HCT116 (cell line): ENCODE results near the gene PRPH2. TPM values are rescaled to one million over a fixed set of nuclear protein-coding genes. Genes with fewer than 3 reads are reported as not detected.

ENCODE experiments used
- ATAC-seq: fragments of 200-7000 bp; cut with Tn5 transposase; 2 replicates; pipeline ENCODE4 v1.9.1; 2020; ENCODE audit warnings: mild to moderate bottlenecking, moderate library complexity
- BruUV-seq: library from RNA; stranded (reverse); fragments of 400-500 nt; replicated peaks from 2 replicates; lab custom pipeline; 2021; lab: Mats Ljungman, UMichigan
- CTCF ChIA-PET: fragments of 300-600 bp; sonication (Branson Sonifier 250); formaldehyde crosslinking; loops from one replicate; lab custom pipeline; 2021; ENCODE audit warnings: antibody characterized with exemption; lab: Charles Lee
- POLR2A ChIA-PET: fragments of 300-600, 350-600 bp; sonication (Branson Sonifier 250); formaldehyde crosslinking; loops from one replicate; lab custom pipeline; 2021; ENCODE audit warnings: antibody characterized with exemption; lab: Charles Lee
- RAD21 ChIA-PET, 2 experiments: fragments of 300-600 bp; sonication (Branson Sonifier 250); formaldehyde crosslinking; loops; one replicate each; lab custom pipeline; 2023; ENCODE audit warnings: low total read pairs in 2 of 2; ENCODE audit not compliant: uncharacterized antibody in 2 of 2, unreplicated experiment in 2 of 2, low non-redundant PET in 1 of 2; lab: Charles Lee
- DNase-seq: peaks from one replicate; pipeline ENCODE4 v3.0.0-alpha.2; 2010; ENCODE audit warnings: low read depth, low spot score
- H2AFZ ChIP-seq: fragments of 200-600 bp; shearing (Covaris generic), sonication (generic); 2 replicates; pipeline ENCODE4 v1.6.1; 2017; ENCODE audit warnings: low read depth, mixed run types, mixed read lengths, antibody characterized with exemption, low read length; ENCODE audit not compliant: poor library complexity, severe bottlenecking
- H3K27ac ChIP-seq: 2 replicates; pipeline ENCODE4 v1.5.1; 2012; ENCODE audit warnings: low read depth, low read length
- H3K27me3 ChIP-seq: fragments of 200-600 bp; sonication (generic); 2 replicates; pipeline ENCODE4 v1.6.1; 2016; ENCODE audit warnings: mixed run types, low read length, mixed read lengths; ENCODE audit not compliant: insufficient read depth
- H3K36me3 ChIP-seq, 2 experiments: fragments of 200-500 bp in 1 of 2; fragments of 200-600 bp in 1 of 2; sonication (Bioruptor generic) in 1 of 2; sonication (generic) in 1 of 2; 2 replicates each; pipeline versions ENCODE4 v1.5.1 to v1.6.1; 2014 to 2016; ENCODE audit warnings: low read length in 2 of 2, inconsistent platforms in 1 of 2, mixed read lengths in 1 of 2, mixed run types in 1 of 2; ENCODE audit not compliant: insufficient read depth in 2 of 2, control insufficient read depth in 1 of 2
- H3K4me1 ChIP-seq, 2 experiments: fragments of 200-600 bp in 1 of 2; sonication (generic) in 1 of 2; 2 replicates each; pipeline versions ENCODE4 v1.5.1 to v1.6.1; 2012 to 2017; ENCODE audit warnings: low read length in 2 of 2, inconsistent platforms in 1 of 2, mild to moderate bottlenecking in 1 of 2, mixed read lengths in 1 of 2, mixed run types in 1 of 2, moderate library complexity in 1 of 2; ENCODE audit not compliant: insufficient read depth in 2 of 2, control insufficient read depth in 1 of 2
- H3K4me2 ChIP-seq: fragments of 200-600 bp; sonication (generic); 2 replicates; pipeline ENCODE4 v1.6.1; 2017; ENCODE audit warnings: mixed run types, low read length, mixed read lengths
- H3K4me3 ChIP-seq, 2 experiments: fragments of 200-600 bp in 1 of 2; sonication (generic) in 1 of 2; replicated peaks in 1 of 2; 2 replicates each; pipeline ENCODE4 v1.5.1; 2011 to 2016; ENCODE audit warnings: low read length in 2 of 2, control low read depth in 1 of 2, low read depth in 1 of 2, mild to moderate bottlenecking in 1 of 2, mixed read lengths in 1 of 2, mixed run types in 1 of 2
- H3K79me2 ChIP-seq: fragments of 200-600 bp; sonication (generic); 2 replicates; pipeline ENCODE4 v1.6.1; 2017; ENCODE audit warnings: mild to moderate bottlenecking, mixed run types, low read length, moderate library complexity, mixed read lengths; ENCODE audit not compliant: insufficient read depth
- H3K9ac ChIP-seq: fragments of 200-600 bp; sonication (generic); 2 replicates; pipeline ENCODE4 v1.6.1; 2016; ENCODE audit warnings: low read length, mixed read lengths
- H3K9me2 ChIP-seq: fragments of 200-600 bp; sonication (generic), shearing (Covaris generic); 2 replicates; pipeline ENCODE4 v1.6.1; 2017; ENCODE audit warnings: mixed run types, mild to moderate bottlenecking, moderate library complexity; ENCODE audit not compliant: insufficient read depth
- H3K9me3 ChIP-seq, 2 experiments: fragments of 200-500 bp in 1 of 2; fragments of 200-600 bp in 1 of 2; sonication (Bioruptor generic) in 1 of 2; sonication (generic) in 1 of 2; 2 replicates each; pipeline ENCODE4 v1.6.1; 2014 to 2017; ENCODE audit warnings: low read length in 2 of 2, mixed read lengths in 2 of 2, inconsistent platforms in 1 of 2, low read depth in 1 of 2, mild to moderate bottlenecking in 1 of 2, mixed run types in 1 of 2, moderate library complexity in 1 of 2; ENCODE audit not compliant: control insufficient read depth in 1 of 2, insufficient read depth in 1 of 2
- H4K20me1 ChIP-seq: fragments of 200-600 bp; sonication (generic), shearing (Covaris generic); 2 replicates; pipeline ENCODE4 v1.6.1; 2017; ENCODE audit warnings: mixed run types, mild to moderate bottlenecking, moderate library complexity; ENCODE audit not compliant: insufficient read depth
- ATF3 ChIP-seq: IDR thresholded peaks from 2 replicates; pipeline ENCODE4 v1.6.1; 2012
- CBX3 ChIP-seq: IDR thresholded peaks from 2 replicates; pipeline ENCODE4 v1.6.1; 2012; ENCODE audit warnings: low read depth
- CEBPB ChIP-seq: IDR thresholded peaks from 2 replicates; pipeline ENCODE4 v1.6.1; 2012; ENCODE audit warnings: low read depth
- EGR1 ChIP-seq: IDR thresholded peaks from 2 replicates; pipeline ENCODE4 v1.6.1; 2012; ENCODE audit warnings: low read depth
- ELF1 ChIP-seq: IDR thresholded peaks from 2 replicates; pipeline ENCODE4 v1.6.1; 2012; ENCODE audit warnings: low read depth, borderline replicate concordance
- EZH2phosphoT487 ChIP-seq: fragments of 200-600 bp; IDR thresholded peaks from 2 replicates; pipeline ENCODE4 v1.6.1; 2018; ENCODE audit warnings: antibody characterized with exemption, borderline replicate concordance
- FOSL1 ChIP-seq: IDR thresholded peaks from 2 replicates; pipeline ENCODE4 v1.6.1; 2012; ENCODE audit warnings: low read depth
- JUND ChIP-seq: IDR thresholded peaks from 2 replicates; pipeline ENCODE4 v1.6.1; 2012
- POLR2A ChIP-seq: IDR thresholded peaks from 2 replicates; pipeline ENCODE4 v1.7.0; 2011; ENCODE audit warnings: borderline replicate concordance; ENCODE audit not compliant: insufficient read depth, insufficient read length; ENCODE audit errors: extremely low read depth
- POLR2AphosphoS5 ChIP-seq: IDR thresholded peaks from 2 replicates; pipeline ENCODE4 v1.6.1; 2011; ENCODE audit warnings: mild to moderate bottlenecking, low read depth, low read length, moderate library complexity
- RAD21 ChIP-seq: IDR thresholded peaks from 2 replicates; pipeline ENCODE4 v1.6.1; 2012; ENCODE audit warnings: low read depth, mild to moderate bottlenecking
- REST ChIP-seq: IDR thresholded peaks from 2 replicates; pipeline ENCODE4 v1.6.1; 2012; ENCODE audit warnings: low read depth
- SP1 ChIP-seq: IDR thresholded peaks from 2 replicates; pipeline ENCODE4 v1.6.1; 2012; ENCODE audit warnings: low read depth
- SRF ChIP-seq: IDR thresholded peaks from 2 replicates; pipeline ENCODE4 v1.6.1; 2012; ENCODE audit warnings: low read depth
- TCF7L2 ChIP-seq: IDR thresholded peaks from 2 replicates; pipeline ENCODE4 v1.7.0; 2011; ENCODE audit warnings: borderline replicate concordance, inconsistent platforms; ENCODE audit not compliant: insufficient read depth, insufficient read length; ENCODE audit errors: extremely low read depth
- YY1 ChIP-seq: IDR thresholded peaks from 2 replicates; pipeline ENCODE4 v1.6.1; 2011; ENCODE audit warnings: low read length, low read depth, moderate library complexity, mild to moderate bottlenecking; ENCODE audit not compliant: insufficient replicate concordance; ENCODE audit errors: extremely low read depth
- ZFX ChIP-seq: fragments of 450-650 bp; IDR thresholded peaks from 2 replicates; pipeline ENCODE4 v1.6.1; 2017
- ZNF274 ChIP-seq: fragments of 200-500 bp; sonication (Bioruptor generic); IDR thresholded peaks from 2 replicates; pipeline ENCODE4 v1.6.1; 2014; ENCODE audit warnings: mild to moderate bottlenecking, low read depth, low read length, inconsistent platforms
- intact Hi-C: fragments of 100-400 bp; cut with micrococcal nuclease; formaldehyde crosslinking; loops from 2 replicates; pipeline ENCODE4 v1.10.0; 2022
- total RNA-seq: library from RNA; stranded (reverse); gene quantifications from one replicate; pipeline ENCODE4 v1.2.1, GENCODE V29; 2021; ENCODE audit not compliant: unreplicated experiment
- TF ChIP-seq, protein P1 (sequence below): IDR thresholded peaks from 2 replicates; pipeline ENCODE4 v1.6.1; 2012
- TF ChIP-seq, protein P2 (sequence below), 3 experiments: fragments of 200-600 bp in 1 of 3; sonication (generic) in 1 of 3; IDR thresholded peaks in 2 of 3; conservative IDR thresholded peaks in 1 of 3; 2 replicates each; pipeline ENCODE4 v1.5.1; 2012 to 2017; ENCODE audit warnings: low read depth in 2 of 3, low read length in 2 of 3, antibody characterized with exemption in 1 of 3, borderline replicate concordance in 1 of 3, control low read depth in 1 of 3, mild to moderate bottlenecking in 1 of 3, mixed read lengths in 1 of 3, mixed run types in 1 of 3, moderate library complexity in 1 of 3; ENCODE audit not compliant: insufficient read depth in 1 of 3

PRPH2 gene
- total RNA-seq, 1 experiment from 2014 or later, result not detected

- H3K4me3 ChIP-seq, result no peak overlapping the region
- TF ChIP-seq, protein P1, sequence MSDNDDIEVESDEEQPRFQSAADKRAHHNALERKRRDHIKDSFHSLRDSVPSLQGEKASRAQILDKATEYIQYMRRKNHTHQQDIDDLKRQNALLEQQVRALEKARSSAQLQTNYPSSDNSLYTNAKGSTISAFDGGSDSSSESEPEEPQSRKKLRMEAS, result no peak
- TF ChIP-seq RAD21 (no peak), REST (no peak), ZNF274 (no peak), ELF1 (no peak), FOSL1 (no peak), CBX3 (no peak), TCF7L2 (no peak), EGR1 (no peak), ZFX (no peak), ATF3 (no peak), SRF (no peak), EZH2phosphoT487 (no peak), CEBPB (no peak), YY1 (no peak), SP1 (no peak), POLR2AphosphoS5 (no peak), POLR2A (no peak), JUND (no peak)
- TF ChIP-seq, protein P2, sequence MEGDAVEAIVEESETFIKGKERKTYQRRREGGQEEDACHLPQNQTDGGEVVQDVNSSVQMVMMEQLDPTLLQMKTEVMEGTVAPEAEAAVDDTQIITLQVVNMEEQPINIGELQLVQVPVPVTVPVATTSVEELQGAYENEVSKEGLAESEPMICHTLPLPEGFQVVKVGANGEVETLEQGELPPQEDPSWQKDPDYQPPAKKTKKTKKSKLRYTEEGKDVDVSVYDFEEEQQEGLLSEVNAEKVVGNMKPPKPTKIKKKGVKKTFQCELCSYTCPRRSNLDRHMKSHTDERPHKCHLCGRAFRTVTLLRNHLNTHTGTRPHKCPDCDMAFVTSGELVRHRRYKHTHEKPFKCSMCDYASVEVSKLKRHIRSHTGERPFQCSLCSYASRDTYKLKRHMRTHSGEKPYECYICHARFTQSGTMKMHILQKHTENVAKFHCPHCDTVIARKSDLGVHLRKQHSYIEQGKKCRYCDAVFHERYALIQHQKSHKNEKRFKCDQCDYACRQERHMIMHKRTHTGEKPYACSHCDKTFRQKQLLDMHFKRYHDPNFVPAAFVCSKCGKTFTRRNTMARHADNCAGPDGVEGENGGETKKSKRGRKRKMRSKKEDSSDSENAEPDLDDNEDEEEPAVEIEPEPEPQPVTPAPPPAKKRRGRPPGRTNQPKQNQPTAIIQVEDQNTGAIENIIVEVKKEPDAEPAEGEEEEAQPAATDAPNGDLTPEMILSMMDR (IDR thresholded peaks at IDR 0.05 in 2 of 3, conservative IDR thresholded peaks at IDR 0.05 in 1 of 3; ENCODE audit: borderline replicate concordance in 1 of 3, insufficient read depth in 1 of 3, low read depth in 2 of 3, low read length in 2 of 3), result no peak
- TF ChIP-seq, all 23 proteins: peak for 0
- H4K20me1 ChIP-seq, result no peaks in the 10 kb centered on the region
- no peaks in the 10 kb centered on the region for H3K27me3 ChIP-seq
- no peaks in the 10 kb centered on the region for H3K36me3 ChIP-seq
- intact Hi-C loops, result no loop called here
- no TSS peak for BruUV-seq
- H3K9me3 ChIP-seq, result no peaks in the 10 kb centered on the region
- no peak overlapping the region for H3K9ac ChIP-seq
- no peaks in the 10 kb centered on the region for H3K79me2 ChIP-seq
- H3K4me2 ChIP-seq, result no peak overlapping the region
- H3K9me2 ChIP-seq, result no peaks in the 10 kb centered on the region
- ChIA-PET CTCF (no interaction called here), RAD21 (no interaction called here), POLR2A (interaction anchor here (1.0 kb wide), 1 partner anchor 175 kb away, joined by 3 read pairs; the partner anchor contains the start of gene RPL7L1)
- DNase-seq, result no peak
- H3K4me1 ChIP-seq, result peaks cover 0 to 15% of the 10 kb centered on the region in 2 experiments; a peak in 2 of 4 replicates
- H2AFZ ChIP-seq, result no peak overlapping the region
- ATAC-seq, result no peak
- no peak overlapping the region for H3K27ac ChIP-seq
Observed at GRCh38 chr6:42704937-42705374, 17.4 kb downstream of the PRPH2 start.
